ENCODE results near the gene NR3C2. TPM values are rescaled to one million over a fixed set of nuclear protein-coding genes. Genes with fewer than 3 reads are reported as not detected.

NR3C2 gene
- total and polyA plus RNA-seq, 2 of the 4 experiments (the other 2 are of a cell fraction) = 1.1 to 2.3 TPM

- dilution Hi-C loops (cut with HindIII; ENCODE audit: low sequenced_read_pairs, unreplicated experiment) = no loop called here
- no peak overlapping the region for H4K5ac ChIP-seq (ENCODE audit: low read depth, low read length)
- ChIA-PET CTCF (no interaction called here), POLR2A (ENCODE audit: unreplicated experiment) (no interaction called here)
- H3K79me1 ChIP-seq (ENCODE audit: low read depth in 1 of 2, low read length in 2 of 2) = peaks cover 14 to 46% of the 10 kb centered on the region in 2 experiments
- in situ Hi-C loops (cut with MboI; ENCODE audit: low sequenced_read_pairs) = no loop called here
- H3K23ac ChIP-seq (ENCODE audit: low read depth, low read length) = no peak overlapping the region
- ATAC-seq (ENCODE audit: low read depth) (no peak), DNase-seq (no peak)
- no peak overlapping the region for H2BK20ac ChIP-seq (ENCODE audit: low read depth, low read length)
- H2AK5ac ChIP-seq (ENCODE audit: low read depth, low read length) = no peak overlapping the region
- no TSS peak for BruUV-seq (replicated peaks)
- H3K14ac ChIP-seq (replicated peaks; ENCODE audit: low read depth, low read length) = no peak overlapping the region
- no peak overlapping the region for H4K91ac ChIP-seq (ENCODE audit: insufficient read depth, low read depth, low read length)
- H3K4me3 ChIP-seq (ENCODE audit: insufficient read depth, low read depth, low read length) = no peak overlapping the region
- no peak overlapping the region for H2AFZ ChIP-seq (replicated peaks; ENCODE audit: low read length, poor library complexity)
- H3K18ac ChIP-seq (ENCODE audit: low read depth, low read length) = no peak overlapping the region
- WGBS, 2 experiments (ENCODE audit: extremely low coverage in 2 of 2, insufficient read length in 1 of 2) = 75% methylated on average over 4 of the region's 13 CpGs; no CpG with 5 or more reads in 1 of the 2 experiments
- no peak overlapping the region for H2BK5ac ChIP-seq (ENCODE audit: low read depth, low read length, poor library complexity, severe bottlenecking)
- H3K9ac ChIP-seq (ENCODE audit: low read depth, low read length) = no peak overlapping the region
- H3K4me1 ChIP-seq (ENCODE audit: control insufficient read depth, insufficient read depth, low read length) = peaks cover 8% of the 10 kb centered on the region; the same call in 1 of the 2 replicates
- H3K4me2 ChIP-seq (ENCODE audit: low read depth, low read length) = no peak overlapping the region
- no peak overlapping the region for H3K56ac ChIP-seq (ENCODE audit: extremely low read depth, insufficient read depth, low read length)
- H4K8ac ChIP-seq (ENCODE audit: low read depth in 2 of 2, low read length in 2 of 2) = no peak overlapping the region
- no peaks in the 10 kb centered on the region for H3K27me3 ChIP-seq (ENCODE audit: control insufficient read depth, insufficient read depth, low read length)
- no peak overlapping the region for H2BK120ac ChIP-seq (ENCODE audit: low read depth, low read length)
- no peaks in the 10 kb centered on the region for H4K20me1 ChIP-seq (ENCODE audit: insufficient read depth, low read length)
- intact Hi-C loops (cut with micrococcal nuclease) = no loop called here
- no peaks in the 10 kb centered on the region for H3K9me3 ChIP-seq (ENCODE audit: control insufficient read depth, insufficient read depth, low read length)
- no peak overlapping the region for H2BK15ac ChIP-seq (ENCODE audit: low read depth, low read length)
- peaks cover 16% of the 10 kb centered on the region for H3K36me3 ChIP-seq (ENCODE audit: control insufficient read depth, insufficient read depth, low read length)
- no peak overlapping the region for H2AK9ac ChIP-seq (replicated peaks; ENCODE audit: low read depth, low read length, poor library complexity)
- no peak overlapping the region for H3K27ac ChIP-seq (ENCODE audit: insufficient read depth, low read length)
- H3K4ac ChIP-seq (ENCODE audit: low read depth, low read length) = no peak overlapping the region
- H3K9me1 ChIP-seq (ENCODE audit: insufficient read depth, low read length) = peaks cover 14% of the 10 kb centered on the region
- no peak for TF ChIP-seq MXI1 (IDR thresholded peaks at IDR 0.05; ENCODE audit: borderline replicate concordance, low read depth, low read length)
- no peak for TF ChIP-seq POLR2A (IDR thresholded peaks at IDR 0.05; ENCODE audit: low read depth, low read length)
- TF ChIP-seq RFX5 (IDR thresholded peaks at IDR 0.05; ENCODE audit: low read depth, low read length) = no peak
- no peak for TF ChIP-seq CHD1 (IDR thresholded peaks at IDR 0.05; ENCODE audit: low read depth, low read length)
- no peak for TF ChIP-seq MAZ (IDR thresholded peaks at IDR 0.05; ENCODE audit: borderline replicate concordance, low read depth, low read length)
- TF ChIP-seq NFE2L2 (IDR thresholded peaks at IDR 0.05; ENCODE audit: low read depth, low read length) = no peak
- TF ChIP-seq MAFK (IDR thresholded peaks at IDR 0.05; ENCODE audit: low read depth, low read length) = no peak
- no peak for TF ChIP-seq CTCF (conservative IDR thresholded peaks at IDR 0.05; ENCODE audit: low read depth, low read length)
These were observed 373.9 kb downstream of the NR3C2 start for GRCh38 chr4:148068065-148068911.

Measured in IMR-90 (cell line).